ENCODE data around the gene WFDC12. TPM values are rescaled to one million over a fixed set of nuclear protein-coding genes. Genes with fewer than 3 reads are reported as not detected.
"Not testable (repeated sequence)": the region's sequence is repeated elsewhere in the genome, so short reads cannot be mapped to it uniquely, and the experiment has no call there.

WFDC12 gene
- not detected for total RNA-seq
- long read RNA-seq: 0 reads

GRCh38 chr20:45124365-45124764 lies at the start of gene WFDC12:
TSS of gene WFDC12 (minus strand) at chr20:45124465. CDS start at chr20:45124447, 18 bp downstream.
- ATAC-seq: no peak
- no peak for DNase-seq
- intact Hi-C loops (cut with DNase I): no loop called here

DNA sequence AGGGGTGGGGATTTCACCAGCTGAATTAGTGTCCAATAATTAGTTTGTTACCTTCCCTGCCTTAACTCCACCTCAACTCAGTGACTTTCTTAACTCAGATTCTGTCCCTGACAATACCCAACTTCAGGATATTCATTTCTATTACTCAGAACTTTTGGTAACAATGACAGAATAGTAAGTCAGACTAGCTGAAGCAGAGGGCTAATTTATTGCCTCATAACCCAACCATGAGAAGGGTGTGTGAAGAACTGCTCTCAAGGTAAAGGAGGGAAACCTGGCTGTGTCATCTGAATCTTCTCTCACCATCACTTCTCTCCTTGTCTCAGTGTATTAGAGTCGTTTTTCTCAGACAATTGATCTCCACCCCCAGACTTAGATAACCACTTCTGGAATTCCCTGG lies 49.3 kb upstream of the WFDC12 start:
- ATAC-seq (no peak), DNase-seq (no peak)
- intact Hi-C loops (cut with DNase I): no loop called here

- intact Hi-C loops (cut with DNase I): no loop called here
- DNase-seq (no peak), ATAC-seq (no peak)
Measured at GRCh38 chr20:45164906-45165305, 40.6 kb upstream of the WFDC12 start.

DNA sequence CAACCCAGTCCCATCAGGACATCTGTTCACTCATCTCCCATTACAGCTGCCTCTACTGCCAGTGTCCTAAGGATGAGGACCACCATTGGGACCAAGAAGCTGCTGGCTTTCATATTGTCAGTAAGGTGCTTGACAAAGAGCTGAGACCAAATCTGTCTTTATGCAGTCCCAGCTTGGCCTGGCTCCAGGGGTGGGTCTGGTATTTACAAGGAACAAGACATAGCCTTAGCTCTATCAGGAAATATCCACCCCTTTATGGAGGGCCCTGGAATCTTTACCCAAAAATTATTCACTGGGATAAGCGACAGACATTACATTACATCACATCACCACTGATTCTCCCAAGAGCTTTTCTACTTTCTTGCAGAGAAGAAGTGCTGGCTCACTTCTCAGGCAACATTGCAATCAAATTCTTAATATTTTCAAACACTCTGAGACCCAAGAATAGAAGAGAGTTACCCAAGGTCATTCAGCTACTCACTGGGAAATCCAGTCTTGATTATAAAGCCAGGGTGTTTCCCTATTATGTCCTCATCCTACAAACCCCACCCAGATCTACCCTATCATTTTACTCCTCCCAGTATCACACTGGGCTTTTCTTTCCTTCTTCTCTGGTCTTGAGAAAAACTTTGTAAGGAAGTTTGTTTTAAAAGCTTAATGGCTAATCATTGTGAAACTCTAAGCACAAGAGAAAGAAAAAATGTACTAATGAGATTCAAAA lies 39.0 kb upstream of the WFDC12 start:
- DNase-seq (no peak), ATAC-seq (no peak)
- intact Hi-C loops (cut with DNase I): no loop called here

DNA sequence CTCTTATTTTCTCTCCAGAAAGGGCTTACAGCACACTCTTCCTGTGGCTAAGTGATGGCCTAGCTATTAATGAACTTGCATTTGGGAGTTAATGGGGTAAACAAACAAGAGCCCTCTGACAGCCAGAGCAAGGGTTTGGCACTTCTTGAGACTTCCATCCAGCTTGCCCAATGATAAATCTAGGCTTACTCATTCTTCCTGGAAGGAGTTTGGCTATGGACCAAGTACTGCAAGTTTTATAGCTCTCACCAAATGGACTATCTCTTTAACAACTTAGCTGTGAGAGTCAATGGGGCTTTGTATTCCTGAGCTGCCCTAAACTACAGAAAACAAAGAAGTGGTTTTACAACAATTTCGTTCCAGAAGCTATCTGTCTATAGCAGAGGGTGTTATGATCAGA lies 33.7 kb upstream of the WFDC12 start:
- DNase-seq (no peak), ATAC-seq (peak; percentile 44 to 90)
- intact Hi-C loops (cut with DNase I): no loop called here

DNA sequence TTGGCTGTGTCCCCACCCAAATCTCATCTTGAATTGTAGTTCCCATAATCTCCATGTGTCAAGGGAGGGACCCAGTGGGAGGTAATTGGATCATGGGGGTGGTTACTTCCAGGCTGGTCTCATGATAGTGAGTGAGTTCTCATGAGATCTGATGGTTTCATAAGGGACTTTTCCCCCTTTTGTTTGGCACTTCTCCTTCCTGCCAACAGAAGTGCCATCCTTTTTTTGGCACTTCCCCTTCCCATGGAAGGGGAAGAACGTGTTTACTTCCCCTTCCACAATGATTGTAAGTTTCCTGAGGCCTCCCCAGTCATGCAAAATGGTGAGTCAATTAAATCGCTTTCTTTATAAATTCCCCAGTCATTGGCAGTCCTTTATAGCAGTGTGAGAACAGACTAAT lies 32.4 kb upstream of the WFDC12 start:
- ATAC-seq (no peak), DNase-seq (no peak)
- intact Hi-C loops (cut with DNase I): no loop called here

- DNase-seq; ATAC-seq; intact Hi-C loops (cut with DNase I): not testable (repeated sequence)
Measured at GRCh38 chr20:45154794-45155193, 30.5 kb upstream of the WFDC12 start.

DNA sequence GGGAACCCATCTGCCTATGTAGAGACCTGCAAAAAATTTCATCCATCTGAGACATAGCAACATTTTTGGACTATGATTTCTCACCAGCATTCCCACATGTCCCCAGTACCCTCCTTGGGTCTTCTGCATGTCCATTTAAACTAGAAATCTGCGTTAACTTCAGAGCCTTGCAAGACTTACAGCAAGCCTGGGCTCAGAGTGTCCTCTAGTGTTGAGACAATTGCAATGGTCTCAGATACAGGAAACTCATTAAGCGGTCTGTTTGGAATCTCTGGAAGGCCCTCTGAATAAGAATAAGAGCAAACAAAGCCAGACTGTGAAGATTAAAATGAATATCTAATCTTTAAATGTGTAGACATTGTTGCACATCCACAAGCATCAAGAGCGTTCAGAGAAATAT lies 29.9 kb upstream of the WFDC12 start:
- DNase-seq: no peak
- intact Hi-C loops (cut with DNase I): no loop called here
- ATAC-seq: no peak

DNA sequence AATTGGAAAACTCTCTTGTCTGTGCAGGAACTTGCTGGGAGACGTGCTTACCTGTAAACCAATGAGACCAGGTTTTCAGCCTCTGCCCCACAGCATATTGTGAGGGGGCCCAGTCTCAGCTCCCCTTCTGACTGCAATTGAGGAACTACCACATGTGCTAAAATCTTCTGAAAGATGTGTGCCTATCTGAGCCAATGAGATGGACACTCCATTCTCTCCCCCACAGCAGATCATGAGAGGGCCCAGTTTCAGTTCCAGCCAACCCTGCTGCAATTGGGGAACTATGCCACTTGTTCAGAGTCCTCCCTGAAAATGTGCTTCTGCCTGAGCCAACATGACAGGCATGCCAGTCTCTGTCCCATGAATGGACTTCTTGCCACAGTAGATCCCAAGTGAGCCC lies 29.5 kb upstream of the WFDC12 start:
- ATAC-seq: peak in 1 of 2 donors; percentile 26
- intact Hi-C loops (cut with DNase I): no loop called here
- DNase-seq: no peak

GRCh38 chr20:45153147-45153546 lies 28.9 kb upstream of the WFDC12 start:
- intact Hi-C loops (cut with DNase I): no loop called here
- ATAC-seq (no peak), DNase-seq (no peak)

GRCh38 chr20:45152405-45152804 lies 28.1 kb upstream of the WFDC12 start:
- intact Hi-C loops (cut with DNase I): no loop called here
- no peak for ATAC-seq
- DNase-seq: no peak

- DNase-seq: no peak
- intact Hi-C loops (cut with DNase I): no loop called here
- ATAC-seq: no peak
Measured at GRCh38 chr20:45149062-45149461, 24.8 kb upstream of the WFDC12 start.

GRCh38 chr20:45140836-45141235 lies 16.6 kb upstream of the WFDC12 start:
- no peak for DNase-seq
- intact Hi-C loops (cut with DNase I): no loop called here
- no peak for ATAC-seq

- ATAC-seq, DNase-seq: not testable (repeated sequence)
- intact Hi-C loops (cut with DNase I): loop anchor here in 1 of 2 donors (10.0 kb wide), 1 partner anchor 135 kb away; no protein-coding TSS in a partner anchor
Measured at GRCh38 chr20:45139733-45140375, 15.6 kb upstream of the WFDC12 start.

DNA sequence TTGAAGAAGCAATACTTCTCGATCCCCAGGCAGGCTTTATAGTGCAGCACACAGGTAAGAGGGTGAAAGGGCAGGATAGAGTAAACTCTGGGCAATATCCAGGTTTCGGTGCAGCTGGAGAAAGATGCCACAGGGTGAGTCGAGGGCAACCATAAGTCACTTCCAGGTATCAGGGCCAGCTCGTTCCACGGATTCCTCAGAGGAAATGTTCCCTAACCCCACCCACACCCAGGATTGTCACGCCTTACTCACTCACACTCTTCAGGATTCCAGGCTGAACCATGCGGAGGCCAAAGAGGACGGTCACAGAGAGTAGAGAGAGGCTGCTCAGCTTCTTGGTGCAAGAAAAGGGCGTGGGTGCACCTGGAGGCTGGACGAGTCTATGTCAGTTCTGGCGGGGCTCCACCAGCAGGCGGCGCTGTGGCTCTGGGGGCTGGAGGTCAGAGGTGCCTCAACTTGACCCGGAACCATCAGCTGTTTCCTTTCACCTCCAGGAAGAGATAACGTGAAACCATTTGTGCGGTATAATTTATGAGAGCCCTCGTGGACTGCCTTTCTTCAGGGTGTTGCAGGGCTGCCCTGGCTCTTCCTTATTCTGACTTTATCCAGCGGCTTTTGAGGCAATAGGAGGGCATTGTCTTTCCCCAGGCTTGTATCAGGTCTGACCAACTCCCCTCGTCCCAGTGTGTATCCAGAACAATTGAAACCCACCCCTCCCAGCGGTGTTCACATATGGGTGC lies 14.5 kb upstream of the WFDC12 start:
- ATAC-seq (no peak), DNase-seq (peak; percentile 36)
- intact Hi-C loops (cut with DNase I): loop anchor here in 1 of 2 donors (10.0 kb wide), 1 partner anchor 136 kb away; no protein-coding TSS in a partner anchor

DNA sequence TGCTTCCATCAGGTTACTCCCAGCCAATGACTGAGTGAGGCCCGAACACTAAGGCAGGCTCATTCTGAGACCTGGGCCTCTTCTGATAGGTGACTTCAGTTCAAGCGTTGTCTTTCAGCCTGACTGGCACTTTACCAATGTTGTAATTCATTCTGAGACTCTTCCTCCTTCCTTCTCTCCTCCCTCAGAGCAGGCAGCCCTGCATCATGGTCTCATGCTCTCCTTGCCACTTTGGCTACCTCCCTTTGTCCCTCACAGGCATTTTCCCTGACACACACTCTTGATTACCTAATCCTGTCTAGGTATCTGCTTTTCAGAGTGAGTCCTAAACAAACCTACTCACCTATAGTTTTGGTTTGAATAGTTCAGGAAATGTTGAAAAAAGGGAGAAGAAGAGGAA lies 12.6 kb upstream of the WFDC12 start:
- ATAC-seq: no peak
- no peak for DNase-seq
- intact Hi-C loops (cut with DNase I): loop anchor here in 1 of 2 donors (10.0 kb wide), 1 partner anchor 138 kb away; no protein-coding TSS in a partner anchor

DNA sequence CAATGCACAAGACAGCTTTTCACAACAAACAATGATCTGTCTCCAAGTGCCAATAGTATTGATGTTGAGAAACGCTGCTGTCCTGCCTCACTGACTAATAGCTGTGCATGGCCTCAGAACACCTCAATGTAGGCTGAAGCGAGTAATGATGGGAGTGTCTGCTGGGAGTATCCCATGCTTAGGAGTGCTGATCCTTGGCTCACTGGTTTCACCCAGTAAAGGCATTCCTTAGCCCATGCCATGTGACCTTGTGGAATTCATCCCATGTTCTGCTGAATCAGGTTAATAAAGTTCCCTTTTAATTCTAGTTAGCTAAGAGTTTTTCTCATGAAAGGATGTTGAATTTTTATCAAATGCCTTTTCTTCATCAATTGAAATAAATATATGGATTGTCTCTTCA lies 3.8 kb upstream of the WFDC12 start:
- DNase-seq: no peak
- intact Hi-C loops (cut with DNase I): no loop called here
- peak in 1 of 2 donors; percentile 85 for ATAC-seq

GRCh38 chr20:45121388-45121787 lies 2.9 kb downstream of the WFDC12 start:
- intact Hi-C loops (cut with DNase I): no loop called here
- no peak for ATAC-seq
- DNase-seq: no peak

DNA sequence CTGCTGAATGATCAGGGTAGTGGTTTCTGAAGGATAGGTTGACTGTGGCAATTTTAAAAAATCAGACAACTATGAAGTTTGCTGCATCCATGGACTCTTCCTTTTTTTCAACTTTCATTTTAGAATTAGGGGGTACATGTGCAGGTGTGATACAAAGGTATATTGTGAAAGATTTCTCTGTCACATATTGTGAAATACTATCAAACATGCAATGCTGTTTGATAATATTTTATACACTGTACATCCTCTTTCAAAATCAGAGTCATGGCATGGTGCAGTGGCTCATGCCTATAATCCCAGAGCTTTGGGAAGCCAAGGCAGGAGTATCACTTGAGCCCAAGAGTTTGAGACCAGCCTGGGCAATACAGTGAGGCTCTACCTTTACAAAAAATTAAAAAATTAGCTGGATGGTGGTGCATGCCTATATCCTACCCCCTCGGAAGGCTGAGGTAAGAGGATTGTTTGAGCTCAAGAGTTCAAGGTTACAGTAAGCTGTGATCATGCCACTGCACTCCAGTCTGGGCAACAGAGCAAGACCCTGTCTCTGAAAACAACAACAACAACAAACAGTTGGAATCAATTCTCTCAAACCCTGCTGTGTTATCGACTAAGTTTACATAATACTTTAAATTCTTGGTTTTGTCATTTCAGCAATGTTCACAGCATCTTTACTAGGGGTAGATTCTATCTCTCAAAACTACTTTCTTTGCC lies 4.6 kb downstream of the WFDC12 start:
- ATAC-seq: no peak
- intact Hi-C loops (cut with DNase I): no loop called here
- DNase-seq: no peak
